ENCODE measurements around the gene OR8S1.
"Not testable (repeated sequence)": the region's sequence is repeated elsewhere in the genome, so short reads cannot be mapped to it uniquely, and the experiment has no call there.

OR8S1 gene

GRCh38 chr12:48525332-48525731 is at the start of gene OR8S1:
Gene OR8S1, plus strand, starts transcription at chr12:48525632. Its CDS starts 0 bp downstream, at chr12:48525632.
- no peak within 1 kb of the TSS for H3K4me3 ChIP-seq (ENCODE audit: low read depth in 1 of 2, low read length in 2 of 2)
- no peak within 1 kb of the TSS for H3K9ac ChIP-seq (ENCODE audit: low read length)
- H3K27ac ChIP-seq (ENCODE audit: low read depth, low read length): no peak within 1 kb of the TSS
- no peaks in the 10 kb centered on the region for H3K4me1 ChIP-seq (ENCODE audit: insufficient read depth, low read length)
- H3K9me3 ChIP-seq (ENCODE audit: low read length): no peaks in the 10 kb centered on the region
- no peaks in the 10 kb centered on the region for H3K36me3 ChIP-seq (ENCODE audit: insufficient read depth, low read length)
- H3K27me3 ChIP-seq (ENCODE audit: control insufficient read depth in 1 of 2, insufficient read depth in 2 of 2, low read length in 2 of 2): no peaks in the 10 kb centered on the region

GRCh38 chr12:48482198-48482597 is 43.2 kb upstream of the OR8S1 start, which contains the start of gene C12orf54:
Gene C12orf54, plus strand, starts transcription at chr12:48482498. Its CDS starts 799 bp downstream, at chr12:48483297.
- no peaks in the 10 kb centered on the region for H3K27me3 ChIP-seq (ENCODE audit: control insufficient read depth in 1 of 2, insufficient read depth in 2 of 2, low read length in 2 of 2)
- H3K27ac ChIP-seq (ENCODE audit: low read depth, low read length): no peak within 1 kb of the TSS
- no peak within 1 kb of the TSS for H3K9ac ChIP-seq (ENCODE audit: low read length)
- no peak within 1 kb of the TSS for H3K4me3 ChIP-seq (ENCODE audit: low read depth in 1 of 2, low read length in 2 of 2)
- no peaks in the 10 kb centered on the region for H3K9me3 ChIP-seq (ENCODE audit: low read length)
- H3K36me3 ChIP-seq (ENCODE audit: insufficient read depth, low read length): no peaks in the 10 kb centered on the region
- no peaks in the 10 kb centered on the region for H3K4me1 ChIP-seq (ENCODE audit: insufficient read depth, low read length)

- no peak overlapping the region for H3K27ac ChIP-seq (ENCODE audit: low read depth, low read length)
- H3K4me3 ChIP-seq (ENCODE audit: low read depth in 1 of 2, low read length in 2 of 2): no peak overlapping the region
- H3K9ac ChIP-seq (ENCODE audit: low read length): no peak overlapping the region
- H3K4me1 ChIP-seq (ENCODE audit: insufficient read depth, low read length): no peaks in the 10 kb centered on the region
- H3K36me3 ChIP-seq (ENCODE audit: insufficient read depth, low read length): no peaks in the 10 kb centered on the region
- H3K27me3 ChIP-seq (ENCODE audit: control insufficient read depth in 1 of 2, insufficient read depth in 2 of 2, low read length in 2 of 2): no peaks in the 10 kb centered on the region
- no peaks in the 10 kb centered on the region for H3K9me3 ChIP-seq (ENCODE audit: low read length)
These were observed 42.5 kb upstream of the OR8S1 start for GRCh38 chr12:48482930-48483329.

- Histone ChIP-seq H3K4me1 (ENCODE audit: insufficient read depth, low read length) (no peaks in the 10 kb centered on the region), H3K27me3 (ENCODE audit: control insufficient read depth in 1 of 2, insufficient read depth in 2 of 2, low read length in 2 of 2) (no peaks in the 10 kb centered on the region), H3K27ac (ENCODE audit: low read depth, low read length) (no peak overlapping the region), H3K9me3 (ENCODE audit: low read length) (no peaks in the 10 kb centered on the region), H3K9ac (ENCODE audit: low read length) (no peak overlapping the region), H3K36me3 (ENCODE audit: insufficient read depth, low read length) (no peaks in the 10 kb centered on the region), H3K4me3 (ENCODE audit: low read depth in 1 of 2, low read length in 2 of 2) (no peak overlapping the region)
These were observed 39.2 kb upstream of the OR8S1 start for GRCh38 chr12:48486261-48486660.

GRCh38 chr12:48486679-48487078 is 38.8 kb upstream of the OR8S1 start:
- H3K4me3 ChIP-seq (ENCODE audit: low read depth in 1 of 2, low read length in 2 of 2): no peak overlapping the region
- H3K27me3 ChIP-seq (ENCODE audit: control insufficient read depth in 1 of 2, insufficient read depth in 2 of 2, low read length in 2 of 2): no peaks in the 10 kb centered on the region
- H3K4me1 ChIP-seq (ENCODE audit: insufficient read depth, low read length): no peaks in the 10 kb centered on the region
- no peak overlapping the region for H3K27ac ChIP-seq (ENCODE audit: low read depth, low read length)
- no peaks in the 10 kb centered on the region for H3K36me3 ChIP-seq (ENCODE audit: insufficient read depth, low read length)
- H3K9ac ChIP-seq (ENCODE audit: low read length): no peak overlapping the region
- H3K9me3 ChIP-seq (ENCODE audit: low read length): no peaks in the 10 kb centered on the region

GRCh38 chr12:48489012-48489411 is 36.4 kb upstream of the OR8S1 start:
- Histone ChIP-seq H3K27ac (ENCODE audit: low read depth, low read length) (no peak overlapping the region), H3K9ac (ENCODE audit: low read length) (no peak overlapping the region)

GRCh38 chr12:48489456-48489855 is 36.0 kb upstream of the OR8S1 start:
- not testable (repeated sequence) for H3K9me3 ChIP-seq (ENCODE audit: low read length); H3K27ac ChIP-seq (ENCODE audit: low read depth, low read length); H3K36me3 ChIP-seq (ENCODE audit: insufficient read depth, low read length); H3K4me3 ChIP-seq (ENCODE audit: low read depth in 1 of 2, low read length in 2 of 2); H3K27me3 ChIP-seq (ENCODE audit: control insufficient read depth in 1 of 2, insufficient read depth in 2 of 2, low read length in 2 of 2); H3K4me1 ChIP-seq (ENCODE audit: insufficient read depth, low read length); H3K9ac ChIP-seq (ENCODE audit: low read length)

More at GRCh38 chr12:48489012-48489411, 36.4 kb upstream of the OR8S1 start:
- Histone ChIP-seq H3K27me3 (ENCODE audit: control insufficient read depth in 1 of 2, insufficient read depth in 2 of 2, low read length in 2 of 2) (no peaks in the 10 kb centered on the region), H3K36me3 (ENCODE audit: insufficient read depth, low read length) (no peaks in the 10 kb centered on the region), H3K4me1 (ENCODE audit: insufficient read depth, low read length) (no peaks in the 10 kb centered on the region), H3K4me3 (ENCODE audit: low read depth in 1 of 2, low read length in 2 of 2) (no peak overlapping the region), H3K9me3 (ENCODE audit: low read length) (no peaks in the 10 kb centered on the region)

- H3K4me3 ChIP-seq (ENCODE audit: low read depth in 1 of 2, low read length in 2 of 2); H3K27ac ChIP-seq (ENCODE audit: low read depth, low read length); H3K9ac ChIP-seq (ENCODE audit: low read length); H3K9me3 ChIP-seq (ENCODE audit: low read length); H3K36me3 ChIP-seq (ENCODE audit: insufficient read depth, low read length); H3K27me3 ChIP-seq (ENCODE audit: control insufficient read depth in 1 of 2, insufficient read depth in 2 of 2, low read length in 2 of 2); H3K4me1 ChIP-seq (ENCODE audit: insufficient read depth, low read length): not testable (repeated sequence)
These were observed 25.2 kb upstream of the OR8S1 start for GRCh38 chr12:48500281-48500680.

GRCh38 chr12:48506836-48507235 is 18.6 kb upstream of the OR8S1 start:
- H3K27me3 ChIP-seq (ENCODE audit: control insufficient read depth in 1 of 2, insufficient read depth in 2 of 2, low read length in 2 of 2); H3K27ac ChIP-seq (ENCODE audit: low read depth, low read length); H3K9me3 ChIP-seq (ENCODE audit: low read length); H3K4me3 ChIP-seq (ENCODE audit: low read depth in 1 of 2, low read length in 2 of 2); H3K9ac ChIP-seq (ENCODE audit: low read length); H3K4me1 ChIP-seq (ENCODE audit: insufficient read depth, low read length); H3K36me3 ChIP-seq (ENCODE audit: insufficient read depth, low read length): not testable (repeated sequence)

- no peak overlapping the region for H3K9ac ChIP-seq (ENCODE audit: low read length)
- H3K4me1 ChIP-seq (ENCODE audit: insufficient read depth, low read length): no peaks in the 10 kb centered on the region
- H3K27ac ChIP-seq (ENCODE audit: low read depth, low read length): no peak overlapping the region
- no peaks in the 10 kb centered on the region for H3K27me3 ChIP-seq (ENCODE audit: control insufficient read depth in 1 of 2, insufficient read depth in 2 of 2, low read length in 2 of 2)
- no peaks in the 10 kb centered on the region for H3K36me3 ChIP-seq (ENCODE audit: insufficient read depth, low read length)
- H3K9me3 ChIP-seq (ENCODE audit: low read length): no peaks in the 10 kb centered on the region
- H3K4me3 ChIP-seq (ENCODE audit: low read depth in 1 of 2, low read length in 2 of 2): no peak overlapping the region
These were observed 16.4 kb upstream of the OR8S1 start for GRCh38 chr12:48508987-48509386.

GRCh38 chr12:48510111-48510510 is 15.3 kb upstream of the OR8S1 start:
- Histone ChIP-seq H3K9me3 (ENCODE audit: low read length) (no peaks in the 10 kb centered on the region), H3K4me3 (ENCODE audit: low read depth in 1 of 2, low read length in 2 of 2) (no peak overlapping the region), H3K27me3 (ENCODE audit: control insufficient read depth in 1 of 2, insufficient read depth in 2 of 2, low read length in 2 of 2) (no peaks in the 10 kb centered on the region), H3K9ac (ENCODE audit: low read length) (no peak overlapping the region), H3K36me3 (ENCODE audit: insufficient read depth, low read length) (no peaks in the 10 kb centered on the region), H3K4me1 (ENCODE audit: insufficient read depth, low read length) (no peaks in the 10 kb centered on the region), H3K27ac (ENCODE audit: low read depth, low read length) (no peak overlapping the region)

- no peaks in the 10 kb centered on the region for H3K9me3 ChIP-seq (ENCODE audit: low read length)
- H3K27ac ChIP-seq (ENCODE audit: low read depth, low read length): no peak overlapping the region
- H3K4me1 ChIP-seq (ENCODE audit: insufficient read depth, low read length): no peaks in the 10 kb centered on the region
- no peak overlapping the region for H3K9ac ChIP-seq (ENCODE audit: low read length)
- H3K27me3 ChIP-seq (ENCODE audit: control insufficient read depth in 1 of 2, insufficient read depth in 2 of 2, low read length in 2 of 2): no peaks in the 10 kb centered on the region
- H3K4me3 ChIP-seq (ENCODE audit: low read depth in 1 of 2, low read length in 2 of 2): no peak overlapping the region
- H3K36me3 ChIP-seq (ENCODE audit: insufficient read depth, low read length): no peaks in the 10 kb centered on the region
These were observed 12.6 kb upstream of the OR8S1 start for GRCh38 chr12:48512855-48513254.
